Measurements from ENCODE around the gene GLIPR1L2. TPM values are rescaled to one million over a fixed set of nuclear protein-coding genes. Genes with fewer than 3 reads are reported as not detected.

The GLIPR1L2 gene
- total and polyA plus RNA-seq, 2 of the 8 experiments (the other 6 are each of a cell fraction or from before 2014, with no cell fraction given) = 0.09 TPM; not detected in 1

DNA sequence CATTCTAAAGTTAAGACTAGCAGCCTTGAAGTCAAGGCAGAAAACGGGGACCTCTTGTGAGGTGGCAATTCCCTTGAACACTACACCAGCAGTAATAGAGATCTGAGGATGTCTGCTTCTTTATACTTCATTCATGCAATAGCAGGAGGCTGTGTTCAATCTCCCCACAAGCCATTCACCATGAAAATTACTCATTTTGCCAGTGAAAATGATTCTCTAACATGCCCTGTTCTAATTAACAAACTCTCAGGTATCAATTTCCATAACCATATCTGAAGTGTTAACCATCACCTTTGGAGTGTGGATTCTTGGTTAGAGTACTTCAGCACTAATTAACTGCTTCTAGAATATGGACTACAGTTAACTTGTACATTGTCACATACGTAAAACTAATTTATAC lies 86.2 kb downstream of the GLIPR1L2 start (continued):
- TF ChIP-seq CTBP2 (IDR thresholded peaks at IDR 0.05; ENCODE audit: borderline replicate concordance, insufficient read depth, insufficient read length, low read length) (no peak), TCF12 (IDR thresholded peaks at IDR 0.05; ENCODE audit: low read depth, low read length) (no peak), KDM1A (IDR thresholded peaks at IDR 0.05; ENCODE audit: borderline replicate concordance, low read length) (no peak), GTF2F1 (IDR thresholded peaks at IDR 0.05; ENCODE audit: borderline replicate concordance, low read depth, low read length) (no peak)

Measured in H1 (cell line).